HepG2 (cell line): ENCODE results near the gene PODXL. TPM values are rescaled to one million over a fixed set of nuclear protein-coding genes. Genes with fewer than 3 reads are reported as not detected.

Source experiments
- ATAC-seq: fragments of 200-7000 bp; cut with Tn5 transposase; 3 replicates; pipeline ENCODE4 v1.9.1; 2020; ENCODE audit warnings: mild to moderate bottlenecking, moderate library complexity
- BruUV-seq: library from RNA; stranded (reverse); fragments of 400-500 nt; replicated peaks from 2 replicates; lab custom pipeline; 2021; lab: Mats Ljungman, UMichigan
- CTCF ChIA-PET: fragments of 300-600 bp; formaldehyde crosslinking; extraction: SDS; loops from one replicate; lab custom pipeline; 2021; ENCODE audit warnings: low total read pairs, inconsistent platforms, low intra/inter-chr PET ratio; lab: Yijun Ruan, JAX
- POLR2A ChIA-PET: fragments of 350-600 bp; sonication (Branson Sonifier 250); formaldehyde crosslinking; loops from one replicate; lab custom pipeline; 2020; ENCODE audit warnings: antibody characterized with exemption, inconsistent platforms; lab: Yijun Ruan, JAX
- DNase-seq: peaks from one replicate; pipeline ENCODE4 v3.0.0-alpha.2; 2015; ENCODE audit warnings: low spot score
- FAIRE-seq: peaks from 3 replicates; lab custom pipeline; 2011; peaks lifted over from hg19 to GRCh38; lab: Jason Lieb, UNC
- H2AFZ ChIP-seq: one replicate; pipeline ENCODE4 v1.6.1; 2011; ENCODE audit warnings: low read length, inconsistent platforms
- H3K27ac ChIP-seq: fragments of 300-600 bp; 3 replicates; pipeline ENCODE4 v1.8.0; 2011; ENCODE audit warnings: mixed run types, mild to moderate bottlenecking, mixed read lengths, low read length, inconsistent platforms; ENCODE audit not compliant: insufficient read depth; ENCODE audit errors: extremely low read length
- H3K27me3 ChIP-seq, 2 experiments: fragments of 200-600 bp in 1 of 2; 2 replicates in 1 of 2; 3 replicates in 1 of 2; pipeline versions ENCODE4 v1.6.0 to v1.8.0; 2011; ENCODE audit warnings: low read length in 2 of 2, mild to moderate bottlenecking in 2 of 2, moderate library complexity in 2 of 2, inconsistent platforms in 1 of 2; ENCODE audit not compliant: insufficient read depth in 2 of 2, control insufficient read depth in 1 of 2
- H3K36me3 ChIP-seq, 2 experiments: fragments of 200-600 bp in 1 of 2; replicated peaks in 1 of 2; 2 replicates in 1 of 2; 3 replicates in 1 of 2; pipeline versions ENCODE4 v1.5.1 to v1.8.0; 2011; ENCODE audit warnings: low read length in 2 of 2, inconsistent platforms in 1 of 2; ENCODE audit not compliant: insufficient read depth in 2 of 2, control insufficient read depth in 1 of 2
- H3K4me1 ChIP-seq: 2 replicates; pipeline ENCODE4 v1.5.1; 2012; ENCODE audit warnings: low read length, inconsistent platforms; ENCODE audit not compliant: insufficient read depth
- H3K4me2 ChIP-seq: 2 replicates; pipeline ENCODE4 v1.6.0; 2011; ENCODE audit warnings: low read depth, low read length, inconsistent platforms
- H3K4me3 ChIP-seq, 3 experiments: fragments of 200-600 bp in 1 of 3; sonication (generic), shearing (Covaris generic) in 1 of 3; replicated peaks in 1 of 3; 2 replicates each; pipeline ENCODE4 v1.5.1; 2011 to 2016; ENCODE audit warnings: low read length in 3 of 3, inconsistent platforms in 2 of 3, low read depth in 2 of 3, mild to moderate bottlenecking in 2 of 3, control low read depth in 1 of 3, mixed read lengths in 1 of 3; ENCODE audit not compliant: insufficient read depth in 1 of 3
- H3K79me2 ChIP-seq: one replicate; pipeline ENCODE4 v1.6.1; 2011; ENCODE audit warnings: low read length, inconsistent platforms; ENCODE audit not compliant: insufficient read depth
- H3K9ac ChIP-seq: 2 replicates; pipeline ENCODE4 v1.6.0; 2011; ENCODE audit warnings: mild to moderate bottlenecking, low read depth, low read length, inconsistent platforms; ENCODE audit not compliant: insufficient read depth
- H3K9me3 ChIP-seq: 2 replicates; pipeline ENCODE4 v1.5.1; 2012; ENCODE audit warnings: mild to moderate bottlenecking, low read length
- H4K20me1 ChIP-seq: 2 replicates; pipeline ENCODE4 v1.6.0; 2011; ENCODE audit warnings: inconsistent platforms, mild to moderate bottlenecking, low read length, moderate library complexity; ENCODE audit not compliant: insufficient read depth
- FIP1L1 ChIP-seq: fragments of 200-400 bp; formaldehyde crosslinking; IDR thresholded peaks from 2 replicates; pipeline ENCODE4 v1.6.1; 2018; ENCODE audit warnings: low read depth, mild to moderate bottlenecking, low read length, moderate library complexity, borderline replicate concordance; ENCODE audit not compliant: insufficient read depth
- GATAD1 ChIP-seq: IDR thresholded peaks from 2 replicates; pipeline ENCODE4 v1.6.1; 2016; ENCODE audit warnings: missing genetic modification reagents, missing compliant biosample characterization
- JDP2 ChIP-seq: sonication (generic); formaldehyde crosslinking; IDR thresholded peaks from 2 replicates; pipeline ENCODE4 v1.8.1; 2022; ENCODE audit warnings: missing genetic modification reagents, borderline replicate concordance
- SIN3A ChIP-seq: IDR thresholded peaks from 2 replicates; pipeline ENCODE4 v1.6.1; 2011; ENCODE audit warnings: low read depth, mild to moderate bottlenecking, control low read depth, low read length, borderline replicate concordance
- ZFP36L2 ChIP-seq: sonication (generic); formaldehyde crosslinking; IDR thresholded peaks from 2 replicates; pipeline ENCODE4 v1.4.0; 2020; ENCODE audit warnings: missing genetic modification reagents
- WGBS: methylation state at CpG from one replicate; pipeline ENCODE4 v1.1.6; 2017; ENCODE audit warnings: low lambda C conversion rate; 5-methylcytosine and 5-hydroxymethylcytosine counted together
- in situ Hi-C: cut with HindIII; loops from 2 replicates; pipeline ENCODE4 v1.10.0; 2017; ENCODE audit warnings: low pct_unique_long_range_greater_than_20kb; ENCODE audit not compliant: extremely low pct_ligation_motif_present
- intact Hi-C: fragments of 100-400 bp; cut with micrococcal nuclease; formaldehyde crosslinking; loops from one replicate; pipeline ENCODE4 v1.10.0; 2022; ENCODE audit not compliant: unreplicated experiment
- polyA plus RNA-seq, 8 experiments: library from polyadenylated mRNA; depleted of rRNA in 3 of 8; stranded (reverse) in 7 of 8; unstranded in 1 of 8; fragments of >200 nt; fragmentation: Illumina TruSeq in 4 of 8; extraction: Trizol in 4 of 8; gene quantifications; 2 replicates each; pipeline versions ENCODE4 v1.2.1 to v1.2.3, GENCODE V29; 2011 to 2016; ENCODE audit warnings: low read depth in 4 of 8, missing spikeins in 1 of 8, mixed read lengths in 1 of 8; ENCODE audit not compliant: insufficient read depth in 1 of 8
- total RNA-seq, 5 experiments: library from RNA; depleted of rRNA; stranded (reverse); fragments of >200 nt; fragmentation: Illumina TruSeq; extraction: Trizol; gene quantifications; 2 replicates each; pipeline ENCODE4 v1.2.3, GENCODE V29; 2016; ENCODE audit warnings: low read depth in 1 of 5
- TF ChIP-seq, protein P1 (sequence below): IDR thresholded peaks from 2 replicates; pipeline ENCODE4 v1.6.1; 2016; ENCODE audit warnings: low read depth, control low read depth
- TF ChIP-seq, protein P2 (sequence below): sonication (generic); formaldehyde crosslinking; IDR thresholded peaks from 2 replicates; pipeline ENCODE4 v1.4.0; 2020; ENCODE audit warnings: low read depth, missing genetic modification reagents
- TF ChIP-seq, protein P3 (sequence below): conservative IDR thresholded peaks from 2 replicates; pipeline ENCODE4 v1.6.1; 2018; ENCODE audit warnings: missing genetic modification reagents
- TF ChIP-seq, protein P4 (sequence below): sonication (generic); formaldehyde crosslinking; IDR thresholded peaks from 2 replicates; pipeline ENCODE4 v1.4.0; 2020; ENCODE audit warnings: missing genetic modification reagents
- TF ChIP-seq, protein P5 (sequence below), 2 experiments: fragments of 450-650 bp in 1 of 2; sonication (generic) in 1 of 2; formaldehyde crosslinking; IDR thresholded peaks; 2 replicates each; pipeline versions ENCODE4 v1.5.0 to v1.8.0; 2020 to 2022; ENCODE audit warnings: mild to moderate bottlenecking in 1 of 2, missing genetic modification reagents in 1 of 2

PODXL gene
- total and polyA plus RNA-seq, 2 of the 13 experiments (the other 11 are each of a cell fraction or from before 2014, with no cell fraction given), result 0.22 to 0.54 TPM

DNA sequence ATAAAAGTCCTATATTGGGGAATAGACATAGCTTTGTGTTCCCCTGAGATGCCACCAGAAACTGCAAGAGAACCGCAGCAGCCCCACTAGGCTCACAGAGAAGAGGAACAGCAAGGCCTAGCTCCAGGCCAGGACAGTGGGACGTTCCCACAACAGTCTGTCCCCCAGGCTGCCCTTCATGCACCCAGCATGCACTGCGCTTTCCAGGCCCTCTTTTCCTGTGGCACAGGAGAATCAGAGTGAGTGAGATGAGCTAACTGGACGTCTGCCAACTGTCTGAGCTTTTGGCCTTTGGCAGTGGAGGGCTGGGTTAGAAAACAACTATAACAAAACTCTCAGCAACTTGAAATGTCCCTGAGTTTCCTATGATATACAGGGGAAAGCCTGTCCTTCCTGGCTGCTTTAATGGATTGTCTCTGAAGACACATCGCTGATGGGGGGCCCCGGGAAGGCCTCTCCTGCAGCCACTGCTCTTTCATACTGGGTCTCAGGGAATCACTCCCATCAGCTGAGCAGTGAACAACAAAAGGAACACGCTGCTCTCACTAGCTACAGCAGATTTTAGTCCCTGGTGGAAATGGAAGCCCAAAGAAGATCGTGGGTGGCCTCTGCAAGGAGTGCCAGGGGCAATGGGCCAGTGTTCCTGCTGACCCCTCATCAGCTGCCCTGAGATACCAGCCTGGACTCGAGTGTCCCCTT is 53.5 kb downstream of the PODXL start:
- DNase-seq, result peak; percentile 81
- no peaks in the 10 kb centered on the region for H4K20me1 ChIP-seq
- peak overlapping the region; percentile 74 for H3K4me2 ChIP-seq
- CTCF ChIA-PET, result no interaction called here
- H3K36me3 ChIP-seq, result peaks cover 0 to 4% of the 10 kb centered on the region in 2 experiments; a peak in 2 of 5 replicates
- H3K4me3 ChIP-seq, result peak overlapping the region in 2 of 3 experiments; percentile 23 to 35; a peak in 2 of 6 replicates
- peak; percentile 70 for ATAC-seq
- H3K27me3 ChIP-seq, result no peaks in the 10 kb centered on the region
- H3K79me2 ChIP-seq, result no peaks in the 10 kb centered on the region
- in situ Hi-C loops, result loop anchor here (10.0 kb wide), 1 partner anchor 152 kb away; no protein-coding TSS in a partner anchor
- 11% methylated on average over 6 of the region's 9 CpGs for WGBS
- no peaks in the 10 kb centered on the region for H3K9me3 ChIP-seq
- peaks cover 29% of the 10 kb centered on the region for H3K4me1 ChIP-seq
- peak; percentile 85 for FAIRE-seq
- H2AFZ ChIP-seq, result no peak overlapping the region
- H3K9ac ChIP-seq, result peak overlapping the region; percentile 19
- peak overlapping the region; percentile 48 for H3K27ac ChIP-seq
- BruUV-seq, result no TSS peak
- intact Hi-C loops, result no loop called here
- POLR2A ChIA-PET, result interaction anchor here (0.5 kb wide), 1 partner anchor 87 kb away, joined by 3 read pairs; no protein-coding TSS in a partner anchor
- TF ChIP-seq JDP2 (CRISPR knock-in tag), result no peak
- TF ChIP-seq, protein P1, sequence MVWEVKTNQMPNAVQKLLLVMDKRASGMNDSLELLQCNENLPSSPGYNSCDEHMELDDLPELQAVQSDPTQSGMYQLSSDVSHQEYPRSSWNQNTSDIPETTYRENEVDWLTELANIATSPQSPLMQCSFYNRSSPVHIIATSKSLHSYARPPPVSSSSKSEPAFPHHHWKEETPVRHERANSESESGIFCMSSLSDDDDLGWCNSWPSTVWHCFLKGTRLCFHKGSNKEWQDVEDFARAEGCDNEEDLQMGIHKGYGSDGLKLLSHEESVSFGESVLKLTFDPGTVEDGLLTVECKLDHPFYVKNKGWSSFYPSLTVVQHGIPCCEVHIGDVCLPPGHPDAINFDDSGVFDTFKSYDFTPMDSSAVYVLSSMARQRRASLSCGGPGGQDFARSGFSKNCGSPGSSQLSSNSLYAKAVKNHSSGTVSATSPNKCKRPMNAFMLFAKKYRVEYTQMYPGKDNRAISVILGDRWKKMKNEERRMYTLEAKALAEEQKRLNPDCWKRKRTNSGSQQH (CRISPR knock-in tag), result no peak
- no peak for TF ChIP-seq ZFP36L2
- no peak for TF ChIP-seq SIN3A
- TF ChIP-seq, protein P2, sequence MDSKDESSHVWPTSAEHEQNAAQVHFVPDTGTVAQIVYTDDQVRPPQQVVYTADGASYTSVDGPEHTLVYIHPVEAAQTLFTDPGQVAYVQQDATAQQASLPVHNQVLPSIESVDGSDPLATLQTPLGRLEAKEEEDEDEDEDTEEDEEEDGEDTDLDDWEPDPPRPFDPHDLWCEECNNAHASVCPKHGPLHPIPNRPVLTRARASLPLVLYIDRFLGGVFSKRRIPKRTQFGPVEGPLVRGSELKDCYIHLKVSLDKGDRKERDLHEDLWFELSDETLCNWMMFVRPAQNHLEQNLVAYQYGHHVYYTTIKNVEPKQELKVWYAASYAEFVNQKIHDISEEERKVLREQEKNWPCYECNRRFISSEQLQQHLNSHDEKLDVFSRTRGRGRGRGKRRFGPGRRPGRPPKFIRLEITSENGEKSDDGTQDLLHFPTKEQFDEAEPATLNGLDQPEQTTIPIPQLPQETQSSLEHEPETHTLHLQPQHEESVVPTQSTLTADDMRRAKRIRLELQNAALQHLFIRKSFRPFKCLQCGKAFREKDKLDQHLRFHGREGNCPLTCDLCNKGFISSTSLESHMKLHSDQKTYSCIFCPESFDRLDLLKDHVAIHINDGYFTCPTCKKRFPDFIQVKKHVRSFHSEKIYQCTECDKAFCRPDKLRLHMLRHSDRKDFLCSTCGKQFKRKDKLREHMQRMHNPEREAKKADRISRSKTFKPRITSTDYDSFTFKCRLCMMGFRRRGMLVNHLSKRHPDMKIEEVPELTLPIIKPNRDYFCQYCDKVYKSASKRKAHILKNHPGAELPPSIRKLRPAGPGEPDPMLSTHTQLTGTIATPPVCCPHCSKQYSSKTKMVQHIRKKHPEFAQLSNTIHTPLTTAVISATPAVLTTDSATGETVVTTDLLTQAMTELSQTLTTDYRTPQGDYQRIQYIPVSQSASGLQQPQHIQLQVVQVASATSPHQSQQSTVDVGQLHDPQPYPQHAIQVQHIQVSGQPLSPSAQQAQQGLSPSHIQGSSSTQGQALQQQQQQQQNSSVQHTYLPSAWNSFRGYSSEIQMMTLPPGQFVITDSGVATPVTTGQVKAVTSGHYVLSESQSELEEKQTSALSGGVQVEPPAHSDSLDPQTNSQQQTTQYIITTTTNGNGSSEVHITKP, result no peak
- TF ChIP-seq, protein P3, sequence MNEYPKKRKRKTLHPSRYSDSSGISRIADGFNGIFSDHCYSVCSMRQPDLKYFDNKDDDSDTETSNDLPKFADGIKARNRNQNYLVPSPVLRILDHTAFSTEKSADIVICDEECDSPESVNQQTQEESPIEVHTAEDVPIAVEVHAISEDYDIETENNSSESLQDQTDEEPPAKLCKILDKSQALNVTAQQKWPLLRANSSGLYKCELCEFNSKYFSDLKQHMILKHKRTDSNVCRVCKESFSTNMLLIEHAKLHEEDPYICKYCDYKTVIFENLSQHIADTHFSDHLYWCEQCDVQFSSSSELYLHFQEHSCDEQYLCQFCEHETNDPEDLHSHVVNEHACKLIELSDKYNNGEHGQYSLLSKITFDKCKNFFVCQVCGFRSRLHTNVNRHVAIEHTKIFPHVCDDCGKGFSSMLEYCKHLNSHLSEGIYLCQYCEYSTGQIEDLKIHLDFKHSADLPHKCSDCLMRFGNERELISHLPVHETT (CRISPR knock-in tag), result no peak
- TF ChIP-seq GATAD1, result no peak
- TF ChIP-seq, protein P4, sequence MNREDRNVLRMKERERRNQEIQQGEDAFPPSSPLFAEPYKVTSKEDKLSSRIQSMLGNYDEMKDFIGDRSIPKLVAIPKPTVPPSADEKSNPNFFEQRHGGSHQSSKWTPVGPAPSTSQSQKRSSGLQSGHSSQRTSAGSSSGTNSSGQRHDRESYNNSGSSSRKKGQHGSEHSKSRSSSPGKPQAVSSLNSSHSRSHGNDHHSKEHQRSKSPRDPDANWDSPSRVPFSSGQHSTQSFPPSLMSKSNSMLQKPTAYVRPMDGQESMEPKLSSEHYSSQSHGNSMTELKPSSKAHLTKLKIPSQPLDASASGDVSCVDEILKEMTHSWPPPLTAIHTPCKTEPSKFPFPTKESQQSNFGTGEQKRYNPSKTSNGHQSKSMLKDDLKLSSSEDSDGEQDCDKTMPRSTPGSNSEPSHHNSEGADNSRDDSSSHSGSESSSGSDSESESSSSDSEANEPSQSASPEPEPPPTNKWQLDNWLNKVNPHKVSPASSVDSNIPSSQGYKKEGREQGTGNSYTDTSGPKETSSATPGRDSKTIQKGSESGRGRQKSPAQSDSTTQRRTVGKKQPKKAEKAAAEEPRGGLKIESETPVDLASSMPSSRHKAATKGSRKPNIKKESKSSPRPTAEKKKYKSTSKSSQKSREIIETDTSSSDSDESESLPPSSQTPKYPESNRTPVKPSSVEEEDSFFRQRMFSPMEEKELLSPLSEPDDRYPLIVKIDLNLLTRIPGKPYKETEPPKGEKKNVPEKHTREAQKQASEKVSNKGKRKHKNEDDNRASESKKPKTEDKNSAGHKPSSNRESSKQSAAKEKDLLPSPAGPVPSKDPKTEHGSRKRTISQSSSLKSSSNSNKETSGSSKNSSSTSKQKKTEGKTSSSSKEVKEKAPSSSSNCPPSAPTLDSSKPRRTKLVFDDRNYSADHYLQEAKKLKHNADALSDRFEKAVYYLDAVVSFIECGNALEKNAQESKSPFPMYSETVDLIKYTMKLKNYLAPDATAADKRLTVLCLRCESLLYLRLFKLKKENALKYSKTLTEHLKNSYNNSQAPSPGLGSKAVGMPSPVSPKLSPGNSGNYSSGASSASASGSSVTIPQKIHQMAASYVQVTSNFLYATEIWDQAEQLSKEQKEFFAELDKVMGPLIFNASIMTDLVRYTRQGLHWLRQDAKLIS (CRISPR knock-in tag), result no peak
- TF ChIP-seq, protein P5, sequence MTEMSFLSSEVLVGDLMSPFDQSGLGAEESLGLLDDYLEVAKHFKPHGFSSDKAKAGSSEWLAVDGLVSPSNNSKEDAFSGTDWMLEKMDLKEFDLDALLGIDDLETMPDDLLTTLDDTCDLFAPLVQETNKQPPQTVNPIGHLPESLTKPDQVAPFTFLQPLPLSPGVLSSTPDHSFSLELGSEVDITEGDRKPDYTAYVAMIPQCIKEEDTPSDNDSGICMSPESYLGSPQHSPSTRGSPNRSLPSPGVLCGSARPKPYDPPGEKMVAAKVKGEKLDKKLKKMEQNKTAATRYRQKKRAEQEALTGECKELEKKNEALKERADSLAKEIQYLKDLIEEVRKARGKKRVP (CRISPR knock-in tag; IDR thresholded peaks at IDR 0.05), result no peak
- TF ChIP-seq FIP1L1, result no peak
